Keratinocyte (primary cell): Measurements from ENCODE around the gene WDR70.

Source experiments
- CTCF ChIP-seq, 3 experiments: IDR thresholded peaks in 1 of 3; conservative IDR thresholded peaks in 1 of 3; optimal IDR thresholded peaks in 1 of 3; 2 replicates in 2 of 3; 3 replicates in 1 of 3; pipeline versions ENCODE3 to v1.5.1; 2011; ENCODE audit warnings: low read length in 3 of 3, mild to moderate bottlenecking in 3 of 3, moderate library complexity in 2 of 3, control low read depth in 1 of 3, inconsistent platforms in 1 of 3; ENCODE audit not compliant: insufficient read depth in 2 of 3; ENCODE audit errors: extremely low read depth in 1 of 3
- EZH2 ChIP-seq: IDR thresholded peaks from one replicate; pipeline ENCODE4 v1.6.1; 2012; ENCODE audit warnings: inconsistent platforms, mild to moderate bottlenecking, low read length, moderate library complexity

GRCh38 chr5:37715361-37715760 lies 336.2 kb downstream of the WDR70 start:
- TF ChIP-seq CTCF (optimal IDR thresholded peaks at IDR 0.05 in 1 of 3, IDR thresholded peaks at IDR 0.05 in 1 of 3, conservative IDR thresholded peaks at IDR 0.05 in 1 of 3; ENCODE audit: extremely low read depth in 1 of 3, insufficient read depth in 2 of 3, low read length in 3 of 3): no peak
- TF ChIP-seq EZH2: no peak
